K562 (cell line): Measurements from ENCODE around the gene DNASE2B. TPM values are rescaled to one million over a fixed set of nuclear protein-coding genes. Genes with fewer than 3 reads are reported as not detected.

ENCODE experiments used
- ATAC-seq: fragments of 200-7000 bp; cut with Tn5 transposase; 3 replicates; pipeline ENCODE4 v1.9.1; 2020; ENCODE audit warnings: moderate library complexity
- BruUV-seq: library from RNA; stranded (reverse); fragments of 400-500 nt; replicated peaks from 2 replicates; lab custom pipeline; 2021; lab: Mats Ljungman, UMichigan
- CTCF ChIA-PET: fragments of 300-600 bp; formaldehyde crosslinking; extraction: SDS; loops from one replicate; lab custom pipeline; 2021; ENCODE audit warnings: low intra/inter-chr PET ratio; lab: Yijun Ruan, JAX
- POLR2A ChIA-PET: fragments of 300-600, 350-650 bp; sonication (Branson Sonifier 250); formaldehyde crosslinking; extraction: SDS; loops from one replicate; lab custom pipeline; 2021; ENCODE audit warnings: antibody characterized with exemption, inconsistent platforms; lab: Yijun Ruan, JAX
- DNase-seq, 4 experiments: peaks; one replicate each; pipeline versions ENCODE4 v3.0.0 to v3.0.0-alpha.2; 2011 to 2018; ENCODE audit warnings: low spot score in 3 of 4, mixed read lengths in 3 of 4; ENCODE audit errors: extremely low read depth in 1 of 4
- FAIRE-seq: peaks from 2 replicates; lab custom pipeline; 2011; peaks lifted over from hg19 to GRCh38; lab: Jason Lieb, UNC
- H2AFZ ChIP-seq: 2 replicates; pipeline ENCODE4 v1.6.0; 2011; ENCODE audit warnings: low read depth, low read length, control low read depth, inconsistent platforms
- H3K27ac ChIP-seq: fragments of 200-600 bp; 3 replicates; pipeline ENCODE4 v1.8.0; 2011; ENCODE audit warnings: low read depth, mild to moderate bottlenecking, control low read depth, inconsistent platforms, low read length, moderate library complexity, mixed read lengths; ENCODE audit errors: extremely low read depth
- H3K27me3 ChIP-seq, 2 experiments: fragments of 300-600 bp in 1 of 2; 2 replicates in 1 of 2; 3 replicates in 1 of 2; pipeline versions ENCODE4 v1.6.0 to v1.8.0; 2011; ENCODE audit warnings: inconsistent platforms in 2 of 2, low read length in 2 of 2, mild to moderate bottlenecking in 1 of 2, mixed read lengths in 1 of 2, moderate library complexity in 1 of 2; ENCODE audit not compliant: control insufficient read depth in 2 of 2, insufficient read depth in 2 of 2
- H3K36me3 ChIP-seq: fragments of 300-600 bp; 3 replicates; pipeline ENCODE4 v1.8.0; 2011; ENCODE audit warnings: mild to moderate bottlenecking, low read length, inconsistent platforms; ENCODE audit not compliant: control insufficient read depth, insufficient read depth
- H3K4me1 ChIP-seq, 2 experiments: fragments of 200-600 bp in 1 of 2; replicated peaks in 1 of 2; 2 replicates in 1 of 2; 3 replicates in 1 of 2; pipeline versions ENCODE4 v1.5.1 to v1.8.0; 2011; ENCODE audit warnings: inconsistent platforms in 2 of 2, low read length in 2 of 2, mild to moderate bottlenecking in 1 of 2, mixed read lengths in 1 of 2, moderate library complexity in 1 of 2; ENCODE audit not compliant: control insufficient read depth in 2 of 2, insufficient read depth in 2 of 2
- H3K4me2 ChIP-seq: 2 replicates; pipeline ENCODE4 v1.6.1; 2011; ENCODE audit warnings: low read length, control low read depth, inconsistent platforms, mixed read lengths; ENCODE audit not compliant: insufficient read depth
- H3K4me3 ChIP-seq: fragments of 200-600 bp; sonication (generic), shearing (Covaris generic); 2 replicates; pipeline ENCODE4 v1.5.1; 2016; ENCODE audit warnings: control low read depth, inconsistent platforms
- H3K79me2 ChIP-seq: fragments of 200-600 bp; 3 replicates; pipeline ENCODE4 v1.8.0; 2011; ENCODE audit warnings: low read length, inconsistent platforms; ENCODE audit not compliant: control insufficient read depth, insufficient read depth
- H3K9ac ChIP-seq, 2 experiments: 2 replicates each; pipeline versions ENCODE4 v1.6.0 to v1.6.1; 2011; ENCODE audit warnings: low read depth in 2 of 2, low read length in 2 of 2, control low read depth in 1 of 2, inconsistent platforms in 1 of 2, mild to moderate bottlenecking in 1 of 2, mixed read lengths in 1 of 2; ENCODE audit not compliant: insufficient read depth in 1 of 2
- H3K9me1 ChIP-seq: one replicate; pipeline ENCODE4 v1.6.0; 2011; ENCODE audit warnings: inconsistent platforms, mild to moderate bottlenecking, low read length, moderate library complexity; ENCODE audit not compliant: control insufficient read depth, insufficient read depth
- H3K9me3 ChIP-seq: replicated peaks from 2 replicates; pipeline ENCODE4 v1.5.1; 2011; ENCODE audit warnings: low read depth, low read length, inconsistent platforms; ENCODE audit not compliant: control insufficient read depth, insufficient read depth
- H4K20me1 ChIP-seq: replicated peaks from 2 replicates; pipeline ENCODE4 v1.6.1; 2011; ENCODE audit warnings: low read length, inconsistent platforms, mixed read lengths; ENCODE audit not compliant: control insufficient read depth, insufficient read depth
- CUX1 ChIP-seq: fragments of 200-800 bp; sonication (Bioruptor generic); IDR thresholded peaks from 2 replicates; pipeline ENCODE4 v1.6.1; 2016; ENCODE audit warnings: missing genetic modification characterization, missing compliant biosample characterization
- HOMEZ ChIP-seq: fragments of 250-450 bp; sonication (Bioruptor Pico); IDR thresholded peaks from 2 replicates; pipeline ENCODE4 v1.4.0; 2020; ENCODE audit warnings: mild to moderate bottlenecking, moderate library complexity
- MAFG ChIP-seq: fragments of 450-650 bp; conservative IDR thresholded peaks from 2 replicates; pipeline ENCODE4 v1.6.1; 2016; ENCODE audit warnings: missing genetic modification characterization, missing compliant biosample characterization
- MBD1 ChIP-seq: fragments of 250-450 bp; sonication (Bioruptor Pico); IDR thresholded peaks from 2 replicates; pipeline ENCODE4 v1.8.0; 2022; ENCODE audit warnings: inconsistent platforms
- RAD51 ChIP-seq: fragments of 450-650 bp; IDR thresholded peaks from 2 replicates; pipeline ENCODE4 v1.7.1; 2016; ENCODE audit warnings: low read depth, mild to moderate bottlenecking, borderline replicate concordance
- SNIP1 ChIP-seq: fragments of 450-650 bp; IDR thresholded peaks from 2 replicates; pipeline ENCODE4 v1.7.1; 2017; ENCODE audit warnings: low read depth, mild to moderate bottlenecking
- STAT5A ChIP-seq: IDR thresholded peaks from 2 replicates; pipeline ENCODE4 v1.6.1; 2012; ENCODE audit warnings: low read length, inconsistent platforms, borderline replicate concordance
- XRCC5 ChIP-seq: fragments of 200-400 bp; formaldehyde crosslinking; IDR thresholded peaks from 2 replicates; pipeline ENCODE4 v1.6.1; 2017; ENCODE audit warnings: low read depth, mild to moderate bottlenecking, low read length
- ZNF324 ChIP-seq: fragments of 250-450 bp; sonication (Bioruptor Pico); IDR thresholded peaks from 2 replicates; pipeline ENCODE4 v1.4.0; 2020; ENCODE audit warnings: mild to moderate bottlenecking
- ZNF644 ChIP-seq: fragments of 200-800 bp; sonication (Bioruptor generic); IDR thresholded peaks from 2 replicates; pipeline ENCODE4 v1.6.1; 2016; ENCODE audit warnings: low read depth, missing genetic modification characterization, missing compliant biosample characterization
- WGBS: fragments of 100-300 bp; shearing (Covaris generic); methylation state at CpG from one replicate; pipeline ENCODE4 v1.1.6; 2016; ENCODE audit warnings: low coverage, mixed read lengths; ENCODE audit not compliant: insufficient coverage; ENCODE audit errors: missing lambda C conversion rate; 5-methylcytosine and 5-hydroxymethylcytosine counted together
- in situ Hi-C: fragments of 300-500 bp; cut with MboI; formaldehyde crosslinking; loops from 4 replicates; pipeline ENCODE4 v1.15.0; 2018; ENCODE audit warnings: inconsistent platforms, mixed read lengths
- intact Hi-C: fragments of 100-400 bp; cut with micrococcal nuclease; formaldehyde crosslinking; loops from 2 replicates; pipeline ENCODE4 v1.14.2; 2022
- polyA plus RNA-seq, 8 experiments: library from polyadenylated mRNA; depleted of rRNA in 4 of 8; stranded (reverse) in 5 of 8; unstranded in 3 of 8; fragments of >200 nt; fragmentation: Nextera tagmentation in 2 of 8; fragmentation: Illumina TruSeq in 1 of 8; extraction: Ambion mirVana in 2 of 8; extraction: Trizol in 1 of 8; gene quantifications; 2 replicates each; pipeline versions ENCODE4 v1.2.1 to v1.2.3, GENCODE V29; 2011 to 2014; ENCODE audit warnings: inconsistent platforms in 1 of 8, missing spikeins in 1 of 8
- total RNA-seq, 7 experiments: library from RNA; depleted of rRNA in 6 of 7; stranded (reverse); fragments of >200 nt in 6 of 7; fragmentation: Illumina TruSeq in 2 of 7; extraction: Trizol in 2 of 7; gene quantifications; 2 replicates each; pipeline versions ENCODE4 v1.2.1 to v1.2.3, GENCODE V29; 2011 to 2021; ENCODE audit warnings: low replicate concordance in 1 of 7

The DNASE2B gene
- total and polyA plus RNA-seq, 9 of the 15 experiments (the other 6 are each of a cell fraction or from before 2014, with no cell fraction given): not detected

- TF ChIP-seq CUX1 (CRISPR knock-in tag) (no peak), STAT5A (no peak), ZNF644 (no peak), MBD1 (CRISPR knock-in tag) (no peak), ZNF324 (no peak), RAD51 (no peak), XRCC5 (no peak), MAFG (tag) (no peak), SNIP1 (no peak), HOMEZ (CRISPR knock-in tag) (no peak)
- TF ChIP-seq, all 486 proteins: peak for 0
- ChIA-PET POLR2A (no interaction called here), CTCF (no interaction called here)
- no TSS peak for BruUV-seq
- Histone ChIP-seq H3K79me2 (no peaks in the 10 kb centered on the region), H3K4me2 (no peak overlapping the region), H3K9ac (no peak overlapping the region), H3K4me3 (no peak overlapping the region), H2AFZ (no peak overlapping the region), H3K4me1 (peaks cover 0 to 14% of the 10 kb centered on the region in 2 experiments; a peak in 2 of 5 replicates), H3K9me1 (no peaks in the 10 kb centered on the region), H3K27ac (no peak overlapping the region), H3K27me3 (no peaks in the 10 kb centered on the region; a peak in 1 of 5 replicates), H3K9me3 (no peaks in the 10 kb centered on the region), H3K36me3 (no peaks in the 10 kb centered on the region), H4K20me1 (no peaks in the 10 kb centered on the region)
- intact Hi-C loops (no loop called here), in situ Hi-C loops (no loop called here)
- WGBS: 7% methylated on average over 5 of the region's 5 CpGs
- peak; percentile 50; the same call in 1 of the 3 replicates for ATAC-seq
- FAIRE-seq: no peak
- no peak for DNase-seq
Measured at GRCh38 chr1:84368441-84368840, 29.8 kb upstream of the DNASE2B start.
